Prostate gland (tissue), 2 donors: Measurements from ENCODE around the gene FXYD5.

ENCODE experiments used
- CTCF ChIP-seq, 4 experiments: fragments of 200-600 bp in 2 of 4; fragments of 450-650 bp in 2 of 4; sonication (generic) in 2 of 4; IDR thresholded peaks; 1 replicate in 3 of 4; 2 replicates in 1 of 4; pipeline ENCODE4 v1.5.1; 2016 to 2019; ENCODE audit warnings: antibody characterized with exemption in 4 of 4, mild to moderate bottlenecking in 2 of 4, moderate library complexity in 2 of 4
- POLR2AphosphoS5 ChIP-seq: sonication (generic); formaldehyde crosslinking; IDR thresholded peaks from one replicate; pipeline ENCODE4 v1.6.1; 2017; ENCODE audit warnings: antibody characterized with exemption

GRCh38 chr19:35109395-35110112, 45.0 kb upstream of the FXYD5 start:
- no peak for TF ChIP-seq POLR2AphosphoS5
- TF ChIP-seq CTCF (IDR thresholded peaks at IDR 0.05) = no peak
